ENCODE data around the gene ANKRD31.

Gene ANKRD31

GRCh38 chr5:75037106-75037505 is 199.6 kb downstream of the ANKRD31 start:
- Mint-ChIP-seq H3K36me3 (no peaks in the 10 kb centered on the region), H3K27me3 (peaks cover 9% of the 10 kb centered on the region), H3K27ac (no peak overlapping the region), H3K4me1 (no peaks in the 10 kb centered on the region), H3K4me3 (no peak overlapping the region), H3K9me3 (no peaks in the 10 kb centered on the region)
- no peak for ATAC-seq (ENCODE audit: low read depth)
- DNase-seq (ENCODE audit: low spot score in 2 of 2), result no peak

- no peak for ATAC-seq (ENCODE audit: low read depth)
- no peak for DNase-seq (ENCODE audit: low spot score in 2 of 2)
- Mint-ChIP-seq H3K4me3 (no peak overlapping the region), H3K9me3 (no peaks in the 10 kb centered on the region), H3K36me3 (no peaks in the 10 kb centered on the region), H3K27me3 (peaks cover 10% of the 10 kb centered on the region), H3K27ac (no peak overlapping the region), H3K4me1 (no peaks in the 10 kb centered on the region)
Observed at GRCh38 chr5:75034137-75034739, 202.4 kb downstream of the ANKRD31 start.

GRCh38 chr5:75031366-75031765 is 205.3 kb downstream of the ANKRD31 start:
- Mint-ChIP-seq H3K27me3 (peaks cover 8% of the 10 kb centered on the region), H3K36me3 (no peaks in the 10 kb centered on the region), H3K4me1 (no peaks in the 10 kb centered on the region), H3K9me3 (no peaks in the 10 kb centered on the region), H3K4me3 (no peak overlapping the region), H3K27ac (no peak overlapping the region)
- ATAC-seq (ENCODE audit: low read depth) (no peak), DNase-seq (ENCODE audit: low spot score in 2 of 2) (no peak)

GRCh38 chr5:75028090-75028489 is 208.6 kb downstream of the ANKRD31 start:
- Mint-ChIP-seq H3K27ac (no peak overlapping the region), H3K36me3 (no peaks in the 10 kb centered on the region), H3K4me1 (no peaks in the 10 kb centered on the region), H3K4me3 (no peak overlapping the region), H3K27me3 (peaks cover 16% of the 10 kb centered on the region), H3K9me3 (no peaks in the 10 kb centered on the region)
- ATAC-seq (ENCODE audit: low read depth), result no peak
- no peak for DNase-seq (ENCODE audit: low spot score in 2 of 2)

GRCh38 chr5:75023368-75024159 is 213.1 kb downstream of the ANKRD31 start:
- H3K36me3 Mint-ChIP-seq, result no peaks in the 10 kb centered on the region
- H3K4me1 Mint-ChIP-seq, result no peaks in the 10 kb centered on the region
- no peak overlapping the region for H3K27ac Mint-ChIP-seq
- ATAC-seq (ENCODE audit: low read depth) (no peak), DNase-seq (ENCODE audit: low spot score in 2 of 2) (no peak)
- peaks cover 2% of the 10 kb centered on the region for H3K9me3 Mint-ChIP-seq
- H3K4me3 Mint-ChIP-seq, result no peak overlapping the region
- H3K27me3 Mint-ChIP-seq, result peaks cover 10% of the 10 kb centered on the region

GRCh38 chr5:75021800-75022199 is 214.9 kb downstream of the ANKRD31 start:
- H3K9me3 Mint-ChIP-seq, result peaks cover 2% of the 10 kb centered on the region
- ATAC-seq (ENCODE audit: low read depth), result no peak
- no peak for DNase-seq (ENCODE audit: low spot score in 2 of 2)
- H3K4me1 Mint-ChIP-seq, result no peaks in the 10 kb centered on the region
- H3K27me3 Mint-ChIP-seq, result peaks cover 10% of the 10 kb centered on the region
- H3K4me3 Mint-ChIP-seq, result no peak overlapping the region
- no peaks in the 10 kb centered on the region for H3K36me3 Mint-ChIP-seq
- H3K27ac Mint-ChIP-seq, result no peak overlapping the region

- Mint-ChIP-seq H3K36me3 (no peaks in the 10 kb centered on the region), H3K4me1 (no peaks in the 10 kb centered on the region), H3K4me3 (no peak overlapping the region), H3K27ac (no peak overlapping the region), H3K9me3 (peaks cover 2% of the 10 kb centered on the region), H3K27me3 (peaks cover 10% of the 10 kb centered on the region)
- DNase-seq (ENCODE audit: low spot score in 2 of 2), result no peak
- no peak for ATAC-seq (ENCODE audit: low read depth)
Observed at GRCh38 chr5:75021219-75021618, 215.5 kb downstream of the ANKRD31 start.

- ATAC-seq (ENCODE audit: low read depth), result no peak
- H3K4me1 Mint-ChIP-seq, result no peaks in the 10 kb centered on the region
- no peak overlapping the region for H3K4me3 Mint-ChIP-seq
- DNase-seq (ENCODE audit: low spot score in 2 of 2), result no peak
- H3K36me3 Mint-ChIP-seq, result no peaks in the 10 kb centered on the region
- H3K27me3 Mint-ChIP-seq, result peaks cover 9% of the 10 kb centered on the region
- H3K27ac Mint-ChIP-seq, result no peak overlapping the region
- H3K9me3 Mint-ChIP-seq, result peaks cover 2% of the 10 kb centered on the region
Observed at GRCh38 chr5:75020016-75020656, 216.5 kb downstream of the ANKRD31 start.

- Mint-ChIP-seq H3K4me1 (no peaks in the 10 kb centered on the region), H3K9me3 (peaks cover 2% of the 10 kb centered on the region), H3K4me3 (no peak overlapping the region), H3K27ac (no peak overlapping the region), H3K27me3 (peaks cover 9% of the 10 kb centered on the region), H3K36me3 (no peaks in the 10 kb centered on the region)
- DNase-seq (ENCODE audit: low spot score in 2 of 2) (no peak), ATAC-seq (ENCODE audit: low read depth) (no peak)
Observed at GRCh38 chr5:75018805-75019587, 217.7 kb downstream of the ANKRD31 start.
